ENCODE measurements around the gene NR3C1. TPM values are rescaled to one million over a fixed set of nuclear protein-coding genes. Genes with fewer than 3 reads are reported as not detected.

The NR3C1 gene
- total RNA-seq, 1 experiment from 2014 or later: 31.4 TPM

GRCh38 chr5:143274952-143275351 lies 128.5 kb downstream of the NR3C1 start:
- Histone ChIP-seq H3K4me2 (ENCODE audit: insufficient read depth, insufficient read length, low read length) (no peak overlapping the region), H3K18ac (ENCODE audit: insufficient read length, low read depth, low read length) (no peak overlapping the region), H4K8ac (replicated peaks; ENCODE audit: insufficient read length, low read depth, low read length) (no peak overlapping the region), H2AK5ac (ENCODE audit: insufficient read length, low read length) (no peak overlapping the region), H3K27ac (ENCODE audit: insufficient read length, low read depth, low read length) (no peak overlapping the region), H4K20me1 (ENCODE audit: control insufficient read depth, insufficient read depth, insufficient read length) (no peaks in the 10 kb centered on the region), H2BK5ac (ENCODE audit: insufficient read length, low read length) (no peak overlapping the region), H2BK20ac (ENCODE audit: low read depth, low read length, poor library complexity, severe bottlenecking) (no peak overlapping the region), H3K9me3 (ENCODE audit: control insufficient read depth, low read depth, low read length) (no peaks in the 10 kb centered on the region), H2BK12ac (ENCODE audit: insufficient read length, low read depth, low read length) (no peak overlapping the region), H3K9ac (ENCODE audit: extremely low read depth, insufficient read length, low read length) (no peak overlapping the region), H3K4me1 (ENCODE audit: insufficient read depth, low read length) (peaks cover 5% of the 10 kb centered on the region; the same call in 1 of the 2 replicates), H3T11ph (ENCODE audit: low read length) (no peak overlapping the region), H2BK15ac (ENCODE audit: low read depth, low read length) (no peak overlapping the region), H4K91ac (ENCODE audit: insufficient read length, low read depth, low read length) (no peak overlapping the region), H3K4ac (ENCODE audit: low read depth, low read length) (no peak overlapping the region), H3K14ac (ENCODE audit: insufficient read depth, low read length) (no peak overlapping the region), H3K79me1 (ENCODE audit: insufficient read depth, low read depth, low read length, poor library complexity, severe bottlenecking) (no peaks in the 10 kb centered on the region), H3K23me2 (ENCODE audit: insufficient read length, low read depth, low read length, poor library complexity, severe bottlenecking) (no peaks in the 10 kb centered on the region), H3K27me3 (ENCODE audit: insufficient read depth, low read length) (no peaks in the 10 kb centered on the region), H2BK120ac (ENCODE audit: low read depth, low read length, poor library complexity, severe bottlenecking) (no peak overlapping the region), H3K56ac (ENCODE audit: insufficient read length, low read depth, low read length) (no peak overlapping the region), H2AFZ (ENCODE audit: low read length) (no peak overlapping the region), H3K23ac (ENCODE audit: insufficient read length, low read depth, low read length) (no peak overlapping the region), H4K5ac (ENCODE audit: insufficient read length, low read depth, low read length) (no peak overlapping the region), H3K79me2 (ENCODE audit: insufficient read depth, low read length) (no peaks in the 10 kb centered on the region)
- Mint-ChIP-seq H3K36me3 (ENCODE audit: insufficient read depth in 1 of 3, low read depth in 3 of 3) (peaks cover 0 to under 1% (median 0%) of the 10 kb centered on the region in 3 experiments; a peak in 2 of 7 replicates), H3K9me3 (peaks cover 0 to 1% of the 10 kb centered on the region in 2 experiments; a peak in 1 of 5 replicates), H3K4me1 (peaks cover 11 to 13% of the 10 kb centered on the region in 2 experiments), H3K27me3 (ENCODE audit: low read depth) (no peaks in the 10 kb centered on the region), H3K27ac (no peak overlapping the region; a peak in 1 of 7 replicates), H3K4me3 (no peak overlapping the region)
- DNase-seq: no peak
- no peak for TF ChIP-seq CTCF (conservative IDR thresholded peaks at IDR 0.05)
- WGBS (ENCODE audit: extremely low coverage, insufficient read length, low lambda C conversion rate): no CpG with 5 or more reads among the region's 1 CpG

Data from H9 (cell line).